ENCODE measurements around the gene HHAT.

DNA sequence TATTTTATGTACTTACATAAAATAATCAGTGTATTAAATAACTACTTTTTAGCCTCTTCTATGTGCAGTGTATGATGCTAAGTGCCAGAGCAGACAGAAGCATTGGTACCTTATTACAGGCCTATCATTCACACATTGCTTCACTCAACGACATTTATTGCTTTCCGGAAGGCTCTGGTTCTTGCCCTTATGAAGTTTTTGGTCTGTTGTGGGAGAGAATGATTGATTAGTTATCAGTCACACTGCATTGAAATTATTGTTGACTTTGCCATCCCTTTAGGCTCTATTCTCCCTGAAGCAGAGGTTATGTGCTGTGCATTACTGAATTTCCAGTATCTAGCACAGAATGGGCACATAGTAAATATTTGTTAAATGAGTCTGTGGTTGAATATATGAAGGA lies 178.0 kb downstream of the HHAT start:
- TF ChIP-seq EP300 (IDR thresholded peaks at IDR 0.05) (no peak), POLR2A (IDR thresholded peaks at IDR 0.05) (no peak)
